Measurements from ENCODE around the gene IRX4.

DNA sequence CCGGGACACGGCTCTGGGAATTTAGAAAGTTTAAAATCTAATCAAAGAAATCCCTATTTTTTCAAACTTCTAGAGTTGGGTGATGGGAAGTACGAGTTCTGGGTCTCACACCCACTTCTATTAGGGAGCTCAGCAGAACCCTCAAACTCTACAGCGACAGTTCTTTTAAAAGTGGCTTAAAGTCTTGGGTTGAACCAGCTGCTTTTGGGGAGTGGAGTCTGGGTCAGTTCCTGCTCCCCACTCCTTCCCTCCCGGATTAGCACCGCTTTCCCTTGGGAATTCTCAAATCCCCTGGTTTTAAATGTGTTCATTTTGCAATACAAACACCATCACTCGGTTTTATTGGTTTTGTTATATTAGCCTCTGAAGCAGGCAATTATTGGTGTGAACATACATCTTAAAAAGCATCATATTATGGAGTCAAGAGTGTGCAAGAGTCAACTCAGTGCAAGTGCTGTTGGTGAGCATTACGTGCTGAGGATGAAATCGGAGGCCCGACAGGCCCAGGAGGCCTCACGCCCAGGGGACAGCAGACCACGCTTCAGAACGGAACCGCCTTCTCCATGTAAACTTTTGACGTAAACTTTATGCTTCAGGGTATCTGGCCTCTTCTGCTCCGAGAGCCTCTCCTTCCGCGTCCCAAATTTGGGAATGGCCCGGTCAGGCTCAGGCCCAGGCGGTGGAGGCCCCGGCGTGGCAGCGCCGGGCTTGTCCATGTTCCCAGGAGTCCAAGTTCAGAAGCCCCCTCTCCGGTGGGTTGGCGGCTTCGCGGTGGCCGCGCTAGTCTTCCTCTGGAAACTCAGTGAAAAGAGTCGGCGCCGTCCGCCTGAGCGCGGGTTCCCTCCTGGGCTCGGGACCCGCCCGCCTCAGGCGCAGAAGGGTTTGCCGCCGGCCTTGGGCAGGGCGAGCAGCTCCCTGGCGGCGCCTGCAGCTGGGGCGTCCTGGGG, 5.3 kb downstream of the IRX4 start:
- TF ChIP-seq BHLHE40 (IDR thresholded peaks at IDR 0.05; ENCODE audit: borderline replicate concordance) (no peak), SP1 (IDR thresholded peaks at IDR 0.05) (no peak), CTBP1 (IDR thresholded peaks at IDR 0.05; ENCODE audit: borderline replicate concordance) (no peak)
